Lower lobe of right lung (tissue), 2 donors: ENCODE results near the gene CFAP97. TPM values are rescaled to one million over a fixed set of nuclear protein-coding genes. Genes with fewer than 3 reads are reported as not detected.
"Not testable (repeated sequence)": the region's sequence is repeated elsewhere in the genome, so short reads cannot be mapped to it uniquely, and the experiment has no call there.

Experiments used
- ATAC-seq, 2 donors: fragments of 200-7000 bp; cut with Tn5 transposase; one replicate each; pipeline ENCODE4 v1.9.1; 2020 to 2022; ENCODE audit warnings: mild to moderate bottlenecking in 2 of 2, moderate library complexity in 2 of 2
- DNase-seq: peaks from one replicate; pipeline ENCODE4 v3.0.0-alpha.2; 2020
- H3K27ac ChIP-seq: fragments of 200-600 bp; one replicate; pipeline ENCODE4 v1.8.0; 2022
- H3K27me3 ChIP-seq: fragments of 200-600 bp; one replicate; pipeline ENCODE4 v1.8.0; 2022; ENCODE audit warnings: low read depth
- H3K36me3 ChIP-seq: fragments of 200-600 bp; one replicate; pipeline ENCODE4 v1.8.0; 2022; ENCODE audit warnings: mild to moderate bottlenecking
- H3K4me1 ChIP-seq: fragments of 200-600 bp; one replicate; pipeline ENCODE4 v1.8.0; 2022
- H3K4me3 ChIP-seq: fragments of 200-600 bp; one replicate; pipeline ENCODE4 v1.8.0; 2022; ENCODE audit warnings: mild to moderate bottlenecking
- H3K9me3 ChIP-seq: fragments of 200-600 bp; one replicate; pipeline ENCODE4 v1.8.0; 2022
- intact Hi-C: fragments of 100-400 bp; cut with DNase I; formaldehyde crosslinking; loops from one replicate; pipeline ENCODE4 v1.11.0; 2022
- total RNA-seq: library from RNA; stranded (reverse); fragmentation: NEBNext Ultra II Directional; extraction: Animal tissue kit (Norgen Biotek cat#: 25700); gene quantifications from one replicate; pipeline ENCODE4 v1.2.1, GENCODE V29; 2021
- TF ChIP-seq, protein P1 (sequence below): fragments of 200-600 bp; IDR thresholded peaks from one replicate; pipeline ENCODE4 v1.8.0; 2022; ENCODE audit warnings: antibody characterized with exemption, mild to moderate bottlenecking
- donor health status: DM: no; HTN: yes; CAD: no; lungs with severe emphysema.

Gene CFAP97
- total RNA-seq, 1 donor from 2014 or later: 29.4 TPM

GRCh38 chr4:185210102-185210981 is 6.5 kb upstream of the CFAP97 start:
- H3K4me1 ChIP-seq: peaks cover 17% of the 10 kb centered on the region
- H3K27me3 ChIP-seq: no peaks in the 10 kb centered on the region
- peak; percentile 63 for DNase-seq
- peak overlapping the region; percentile 63 for H3K4me3 ChIP-seq
- no peaks in the 10 kb centered on the region for H3K36me3 ChIP-seq
- peak; percentile 4 to 16 for ATAC-seq
- peak overlapping the region; percentile 86 for H3K27ac ChIP-seq
- TF ChIP-seq, protein P1, sequence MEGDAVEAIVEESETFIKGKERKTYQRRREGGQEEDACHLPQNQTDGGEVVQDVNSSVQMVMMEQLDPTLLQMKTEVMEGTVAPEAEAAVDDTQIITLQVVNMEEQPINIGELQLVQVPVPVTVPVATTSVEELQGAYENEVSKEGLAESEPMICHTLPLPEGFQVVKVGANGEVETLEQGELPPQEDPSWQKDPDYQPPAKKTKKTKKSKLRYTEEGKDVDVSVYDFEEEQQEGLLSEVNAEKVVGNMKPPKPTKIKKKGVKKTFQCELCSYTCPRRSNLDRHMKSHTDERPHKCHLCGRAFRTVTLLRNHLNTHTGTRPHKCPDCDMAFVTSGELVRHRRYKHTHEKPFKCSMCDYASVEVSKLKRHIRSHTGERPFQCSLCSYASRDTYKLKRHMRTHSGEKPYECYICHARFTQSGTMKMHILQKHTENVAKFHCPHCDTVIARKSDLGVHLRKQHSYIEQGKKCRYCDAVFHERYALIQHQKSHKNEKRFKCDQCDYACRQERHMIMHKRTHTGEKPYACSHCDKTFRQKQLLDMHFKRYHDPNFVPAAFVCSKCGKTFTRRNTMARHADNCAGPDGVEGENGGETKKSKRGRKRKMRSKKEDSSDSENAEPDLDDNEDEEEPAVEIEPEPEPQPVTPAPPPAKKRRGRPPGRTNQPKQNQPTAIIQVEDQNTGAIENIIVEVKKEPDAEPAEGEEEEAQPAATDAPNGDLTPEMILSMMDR: no peak
- H3K9me3 ChIP-seq: no peaks in the 10 kb centered on the region
- intact Hi-C loops: no loop called here

DNA sequence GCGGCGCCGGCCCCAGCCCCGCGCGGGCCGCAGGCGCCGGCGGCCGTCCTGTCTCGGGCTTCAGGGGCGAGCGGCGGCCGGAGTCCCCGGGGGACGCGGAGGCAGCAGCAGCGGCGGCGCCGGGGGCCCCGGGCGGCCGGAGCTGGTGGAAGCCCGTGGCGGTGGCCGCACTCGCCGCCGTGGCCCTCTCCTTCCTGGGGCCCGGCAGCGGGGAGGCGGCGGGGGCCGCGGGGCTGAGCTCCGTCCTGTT is 6.0 kb upstream of the CFAP97 start:
- H3K36me3 ChIP-seq, DNase-seq, intact Hi-C loops, H3K27me3 ChIP-seq, H3K9me3 ChIP-seq: not testable (repeated sequence)
- peak overlapping the region; percentile 86 for H3K27ac ChIP-seq
- peak; percentile 3 to 6 for ATAC-seq
- H3K4me1 ChIP-seq: peaks cover 19% of the 10 kb centered on the region
- H3K4me3 ChIP-seq: peak overlapping the region; percentile 63

DNA sequence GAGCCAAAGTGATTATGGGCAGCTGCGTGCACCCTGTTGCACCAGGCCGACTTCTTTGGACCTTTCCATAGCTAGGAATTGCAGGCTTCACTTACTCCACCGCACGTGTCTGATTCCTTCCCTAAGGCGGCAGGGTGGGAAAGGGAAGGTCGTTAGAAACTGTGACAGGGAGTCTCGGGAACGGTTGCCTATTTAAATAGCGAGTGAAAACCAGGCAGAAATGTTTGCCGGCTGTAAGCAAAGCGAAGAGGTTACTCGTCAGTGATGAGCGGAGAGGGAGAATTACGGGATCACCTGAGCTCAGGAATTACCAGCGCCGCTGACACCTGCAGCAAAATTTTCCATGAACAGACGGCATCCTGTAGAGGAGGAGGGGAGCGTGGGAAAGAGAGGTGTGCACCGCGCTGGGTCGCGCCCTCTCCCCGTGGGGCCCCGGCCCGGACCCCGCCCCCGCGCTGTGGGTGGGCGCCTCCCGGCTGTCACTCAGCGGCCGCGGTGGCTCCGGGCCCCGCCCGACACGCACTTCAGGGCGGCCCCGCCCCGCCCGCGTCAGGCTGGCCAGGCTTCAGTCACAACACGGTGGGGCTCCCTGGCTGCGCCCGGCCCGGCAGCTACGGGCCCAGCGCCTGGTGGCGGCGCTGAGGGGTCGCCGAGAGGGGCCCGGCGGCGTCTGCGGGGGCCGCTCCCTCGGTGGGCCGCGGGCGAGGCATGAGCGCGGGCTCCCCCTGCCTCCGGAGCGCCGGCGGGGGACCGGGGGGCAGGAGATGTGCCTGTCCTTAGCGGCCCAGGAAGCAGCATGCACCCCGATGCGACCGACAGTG is 5.4 kb upstream of the CFAP97 start, which contains the start of gene SNX25:
Gene SNX25 (plus strand): TSS at position 568 of the 821 bp plus-strand sequence. CDS start 229 bp downstream, at position 797.
- intact Hi-C loops: no loop called here
- H3K36me3 ChIP-seq: no peaks in the 10 kb centered on the region
- peak within 1 kb of the TSS; percentile 86 for H3K27ac ChIP-seq
- no peaks in the 10 kb centered on the region for H3K27me3 ChIP-seq
- DNase-seq (peak; percentile 92), ATAC-seq (peak; percentile 97 to 98)
- H3K4me3 ChIP-seq: peak within 1 kb of the TSS; percentile 63
- no peaks in the 10 kb centered on the region for H3K9me3 ChIP-seq
- TF ChIP-seq, protein P1: peak; percentile 16
- peaks cover 24% of the 10 kb centered on the region for H3K4me1 ChIP-seq

GRCh38 chr4:185207466-185207865 is 3.7 kb upstream of the CFAP97 start:
- ATAC-seq: no peak
- Histone ChIP-seq H3K27me3 (no peaks in the 10 kb centered on the region), H3K4me1 (peaks cover 36% of the 10 kb centered on the region), H3K4me3 (no peak overlapping the region), H3K36me3 (no peaks in the 10 kb centered on the region), H3K27ac (no peak overlapping the region), H3K9me3 (no peaks in the 10 kb centered on the region)
- TF ChIP-seq, protein P1: no peak
- no peak for DNase-seq
- intact Hi-C loops: no loop called here

- H3K4me1 ChIP-seq: peaks cover 32% of the 10 kb centered on the region
- H3K4me3 ChIP-seq: no peak overlapping the region
- TF ChIP-seq, protein P1: no peak
- H3K27ac ChIP-seq: no peak overlapping the region
- H3K9me3 ChIP-seq: no peaks in the 10 kb centered on the region
- DNase-seq: no peak
- intact Hi-C loops: no loop called here
- H3K36me3 ChIP-seq: no peaks in the 10 kb centered on the region
- H3K27me3 ChIP-seq: no peaks in the 10 kb centered on the region
- ATAC-seq: no peak
Observed at GRCh38 chr4:185205697-185206342, 2.0 kb upstream of the CFAP97 start.

GRCh38 chr4:185205073-185205472 is 1.3 kb upstream of the CFAP97 start:
- H3K36me3 ChIP-seq, DNase-seq, H3K27ac ChIP-seq, ATAC-seq, H3K4me3 ChIP-seq, intact Hi-C loops, H3K27me3 ChIP-seq, H3K9me3 ChIP-seq: not testable (repeated sequence)
- peaks cover 30% of the 10 kb centered on the region for H3K4me1 ChIP-seq
